AG04450 (cell line): ENCODE results near the gene TPP2. TPM values are rescaled to one million over a fixed set of nuclear protein-coding genes. Genes with fewer than 3 reads are reported as not detected.
A peak's percentile ranks its signal among the peaks of the same experiment; 100 is the strongest.

Source experiments
- CTCF ChIA-PET: fragments of 300-600, 350-600 bp; formaldehyde crosslinking; extraction: SDS; loops from one replicate; lab custom pipeline; 2022; ENCODE audit warnings: antibody characterized with exemption, inconsistent platforms; lab: Charles Lee
- POLR2A ChIA-PET: fragments of 350-600 bp; formaldehyde crosslinking; extraction: SDS; loops from one replicate; lab custom pipeline; 2021; ENCODE audit warnings: antibody characterized with exemption, inconsistent platforms; lab: Yijun Ruan, JAX
- DNase-seq: peaks from one replicate; pipeline ENCODE4 v3.0.0-alpha.2; 2011; ENCODE audit warnings: low read depth, low spot score
- H3K27ac ChIP-seq: one replicate; pipeline ENCODE4 v1.5.1; 2012; ENCODE audit warnings: low read depth, low read length, control low read depth
- H3K27me3 ChIP-seq: one replicate; pipeline ENCODE4 v1.6.0; 2012; ENCODE audit warnings: low read length; ENCODE audit not compliant: control insufficient read depth, insufficient read depth
- H3K4me3 ChIP-seq: 2 replicates; pipeline ENCODE4 v1.5.1; 2011; ENCODE audit warnings: mild to moderate bottlenecking, low read depth, low read length, control low read depth
- H3K9me3 ChIP-seq: 2 replicates; pipeline ENCODE4 v1.5.1; 2012; ENCODE audit warnings: low read length; ENCODE audit not compliant: control insufficient read depth, insufficient read depth
- polyA plus RNA-seq: library from polyadenylated mRNA; depleted of rRNA; stranded (reverse); fragments of >200 nt; gene quantifications from 2 replicates; pipeline ENCODE4 v1.2.3, GENCODE V29; 2011
- TF ChIP-seq, protein P1 (sequence below): IDR thresholded peaks from 2 replicates; pipeline ENCODE4 v1.5.1; 2011; ENCODE audit warnings: low read depth, low read length, control low read depth, inconsistent platforms

Gene TPP2
- polyA plus RNA-seq, 1 experiment, result 49.8 TPM

DNA sequence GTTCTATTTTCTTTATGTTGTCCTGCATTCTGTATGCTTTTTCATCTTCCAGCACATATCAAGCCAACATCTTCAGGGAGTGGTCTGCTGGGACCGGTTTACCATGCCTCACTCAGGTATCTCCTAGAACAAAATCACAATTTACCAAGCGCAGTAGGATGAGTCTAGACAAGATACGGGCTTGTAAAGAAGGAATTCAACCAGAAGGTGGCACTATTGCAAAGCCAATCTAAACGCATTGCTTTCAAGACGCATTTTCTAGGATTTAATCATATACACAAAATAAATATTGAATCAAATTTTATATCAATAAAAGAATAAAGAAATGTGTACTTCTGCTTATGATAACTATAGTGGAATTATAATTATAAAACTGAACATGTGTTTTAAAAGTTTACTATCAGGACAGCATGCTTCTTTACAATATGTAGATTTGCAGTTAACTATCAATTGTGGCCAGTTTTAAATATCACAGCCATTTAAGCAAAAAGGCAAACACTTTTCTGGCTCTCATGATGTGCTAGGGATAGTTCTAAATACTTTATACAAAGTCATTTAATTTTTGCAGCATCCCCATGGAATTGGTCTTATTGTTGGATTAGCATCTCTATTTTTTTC lies 16.1 kb upstream of the TPP2 start:
- CTCF ChIA-PET, result interaction anchor here (0.6 to 5.7 kb wide), 22 partner anchors 9 to 491 kb away, joined by 3 to 72 read pairs (median 4); partner anchors contain the start of genes BIVM, POGLUT2 and TPP2
- Histone ChIP-seq H3K9me3 (no peaks in the 10 kb centered on the region), H3K27ac (no peak overlapping the region), H3K4me3 (no peak overlapping the region), H3K27me3 (peaks cover 9% of the 10 kb centered on the region)
- POLR2A ChIA-PET, result no interaction called here
- TF ChIP-seq, protein P1, sequence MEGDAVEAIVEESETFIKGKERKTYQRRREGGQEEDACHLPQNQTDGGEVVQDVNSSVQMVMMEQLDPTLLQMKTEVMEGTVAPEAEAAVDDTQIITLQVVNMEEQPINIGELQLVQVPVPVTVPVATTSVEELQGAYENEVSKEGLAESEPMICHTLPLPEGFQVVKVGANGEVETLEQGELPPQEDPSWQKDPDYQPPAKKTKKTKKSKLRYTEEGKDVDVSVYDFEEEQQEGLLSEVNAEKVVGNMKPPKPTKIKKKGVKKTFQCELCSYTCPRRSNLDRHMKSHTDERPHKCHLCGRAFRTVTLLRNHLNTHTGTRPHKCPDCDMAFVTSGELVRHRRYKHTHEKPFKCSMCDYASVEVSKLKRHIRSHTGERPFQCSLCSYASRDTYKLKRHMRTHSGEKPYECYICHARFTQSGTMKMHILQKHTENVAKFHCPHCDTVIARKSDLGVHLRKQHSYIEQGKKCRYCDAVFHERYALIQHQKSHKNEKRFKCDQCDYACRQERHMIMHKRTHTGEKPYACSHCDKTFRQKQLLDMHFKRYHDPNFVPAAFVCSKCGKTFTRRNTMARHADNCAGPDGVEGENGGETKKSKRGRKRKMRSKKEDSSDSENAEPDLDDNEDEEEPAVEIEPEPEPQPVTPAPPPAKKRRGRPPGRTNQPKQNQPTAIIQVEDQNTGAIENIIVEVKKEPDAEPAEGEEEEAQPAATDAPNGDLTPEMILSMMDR, result peak; percentile 80
- peak; percentile 50 for DNase-seq

DNA sequence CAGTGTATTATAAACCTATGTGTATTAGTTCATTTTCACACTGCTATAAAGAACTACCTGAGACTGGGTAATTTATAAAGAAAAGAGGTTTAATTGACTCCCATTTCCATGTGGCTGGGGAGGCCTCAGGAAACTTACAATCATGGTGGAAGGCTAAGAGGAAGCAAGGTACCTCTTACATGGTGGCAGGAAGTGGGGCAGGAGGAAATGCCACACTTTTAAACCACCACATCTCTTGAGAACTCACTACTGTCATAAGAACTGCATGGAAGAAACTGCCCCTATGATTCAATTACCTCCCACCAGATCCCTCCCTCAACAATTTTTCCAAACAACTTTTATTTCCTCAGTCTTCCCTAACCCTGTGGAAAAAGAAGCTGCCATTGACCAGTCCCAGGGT lies 14.5 kb upstream of the TPP2 start:
- Histone ChIP-seq H3K27ac (no peak overlapping the region), H3K4me3 (no peak overlapping the region), H3K27me3 (peaks cover 13% of the 10 kb centered on the region), H3K9me3 (no peaks in the 10 kb centered on the region)
- CTCF ChIA-PET, result interaction anchor here (1.0 to 5.7 kb wide), 6 partner anchors 9 to 288 kb away, joined by 3 to 72 read pairs (median 4); no protein-coding TSS in a partner anchor
- TF ChIP-seq, protein P1, result no peak
- POLR2A ChIA-PET, result no interaction called here
- no peak for DNase-seq

DNA sequence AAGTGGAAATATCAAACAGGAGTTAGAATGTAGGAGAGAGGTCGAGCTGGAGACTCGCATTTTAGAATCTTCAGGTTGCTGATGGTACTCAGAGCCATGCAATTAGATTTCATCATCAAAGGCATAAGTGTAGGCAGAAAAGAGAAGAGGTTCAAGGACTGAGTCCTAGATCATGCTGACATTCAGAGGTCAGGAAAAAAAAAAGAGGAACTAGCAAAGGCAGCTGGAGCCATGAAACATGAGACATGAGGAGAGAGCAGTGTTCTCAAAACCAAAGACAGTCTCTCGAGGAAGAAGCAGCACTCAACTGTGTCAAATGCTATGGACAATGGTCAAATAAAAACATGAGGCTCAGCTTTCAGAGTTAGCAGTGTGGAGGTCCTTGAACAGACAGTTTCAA lies 12.4 kb upstream of the TPP2 start:
- no peak overlapping the region for H3K27ac ChIP-seq
- ChIA-PET CTCF (interaction anchor here (1.2 to 1.8 kb wide), 4 partner anchors 8 to 264 kb away, joined by 4 to 11 read pairs (median 4); no protein-coding TSS in a partner anchor), POLR2A (no interaction called here)
- H3K4me3 ChIP-seq, result no peak overlapping the region
- TF ChIP-seq, protein P1, result no peak
- peaks cover 13% of the 10 kb centered on the region for H3K27me3 ChIP-seq
- DNase-seq, result no peak
- no peaks in the 10 kb centered on the region for H3K9me3 ChIP-seq

DNA sequence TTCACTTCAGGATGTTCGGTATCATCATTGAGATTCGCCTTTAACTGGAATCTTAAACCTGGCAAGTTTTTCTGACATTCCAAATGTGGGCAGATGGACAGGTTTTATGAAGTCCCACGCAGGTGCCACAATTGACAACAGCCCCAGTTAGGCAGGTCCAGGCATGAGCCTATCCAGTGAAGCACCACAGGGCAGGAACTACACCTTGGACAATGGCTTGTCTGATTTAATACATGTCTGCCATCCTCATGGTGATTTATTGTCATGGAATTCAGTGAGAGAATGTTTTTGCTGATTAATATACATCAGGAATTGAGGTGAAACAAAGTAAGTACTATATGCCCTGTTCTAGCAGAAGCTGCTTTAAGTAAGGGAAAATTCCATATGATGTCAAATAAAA lies 10.2 kb upstream of the TPP2 start:
- ChIA-PET POLR2A (no interaction called here), CTCF (interaction anchor here (1.0 to 1.5 kb wide), 2 partner anchors 213 to 261 kb away, joined by 3 to 5 read pairs; no protein-coding TSS in a partner anchor)
- no peak for DNase-seq
- TF ChIP-seq, protein P1, result no peak
- H3K4me3 ChIP-seq, result no peak overlapping the region
- H3K27me3 ChIP-seq, result peaks cover 13% of the 10 kb centered on the region
- no peaks in the 10 kb centered on the region for H3K9me3 ChIP-seq
- no peak overlapping the region for H3K27ac ChIP-seq

DNA sequence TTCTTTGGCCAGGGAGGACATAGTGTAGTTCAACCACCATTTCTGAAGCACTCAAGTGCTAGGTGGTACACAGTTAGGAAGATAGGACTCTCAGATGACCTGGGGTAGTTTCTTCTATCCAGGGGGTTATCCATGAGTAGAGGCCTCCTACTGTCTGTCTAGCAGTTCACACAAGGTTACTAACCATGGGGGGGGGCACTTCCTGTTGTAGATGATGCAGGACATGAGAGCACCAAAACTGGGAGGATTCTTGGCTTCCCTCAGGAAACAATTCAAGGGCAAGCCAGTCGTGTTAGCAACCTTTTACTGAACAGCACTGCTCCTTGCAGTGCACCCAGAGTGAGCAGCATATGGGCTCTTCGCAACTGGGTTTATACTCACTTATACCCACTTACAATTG lies 8.9 kb upstream of the TPP2 start:
- CTCF ChIA-PET, result no interaction called here
- Histone ChIP-seq H3K27ac (no peak overlapping the region), H3K4me3 (no peak overlapping the region), H3K27me3 (peaks cover 13% of the 10 kb centered on the region), H3K9me3 (no peaks in the 10 kb centered on the region)
- DNase-seq, result no peak
- POLR2A ChIA-PET, result no interaction called here
- TF ChIP-seq, protein P1, result no peak
